Posterior cingulate gyrus (tissue), 11 donors: ENCODE results near the gene PHOX2B.
"Not testable (repeated sequence)": the region's sequence is repeated elsewhere in the genome, so short reads cannot be mapped to it uniquely, and the experiment has no call there.

Source experiments
- DNase-seq, 10 donors: peaks; one replicate each; pipeline versions ENCODE4 v3.0.0 to v3.0.0-alpha.2; 2020 to 2021; ENCODE audit warnings: mixed read lengths in 3 of 10
- intact Hi-C: fragments of 100-400 bp; cut with DNase I; formaldehyde crosslinking; loops from one replicate; pipeline ENCODE4 v1.15.1; 2023

PHOX2B gene

DNA sequence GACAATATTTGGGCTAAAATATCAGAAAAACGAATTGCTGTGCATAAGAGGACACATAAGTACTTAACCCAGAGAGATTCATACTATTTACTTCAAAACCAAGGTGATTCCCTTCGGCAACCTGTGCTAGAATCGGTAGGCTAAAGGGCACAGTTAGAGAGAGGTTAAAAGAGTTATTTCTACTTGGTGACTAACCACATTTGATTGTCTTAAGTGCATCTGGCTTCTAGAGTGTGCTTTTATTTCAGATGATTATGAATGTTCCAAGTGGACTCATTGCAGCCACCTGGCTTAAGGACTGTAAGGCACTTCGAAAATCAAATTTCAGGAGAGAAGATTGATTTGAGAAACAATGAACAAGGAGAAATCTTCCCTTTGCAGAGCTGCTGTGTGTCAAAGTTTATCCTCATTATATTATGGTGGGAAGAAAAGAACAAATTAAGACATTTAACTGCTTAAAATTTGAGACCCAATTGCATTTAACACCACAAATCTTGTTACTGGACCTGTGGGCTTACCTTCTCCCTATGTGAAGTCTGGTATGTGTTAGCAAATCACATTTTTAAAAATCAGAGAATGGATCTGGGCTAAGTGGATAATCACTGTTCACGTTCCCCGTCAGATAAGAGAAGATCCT lies 34.0 kb downstream of the PHOX2B start:
- intact Hi-C loops, result no loop called here

DNA sequence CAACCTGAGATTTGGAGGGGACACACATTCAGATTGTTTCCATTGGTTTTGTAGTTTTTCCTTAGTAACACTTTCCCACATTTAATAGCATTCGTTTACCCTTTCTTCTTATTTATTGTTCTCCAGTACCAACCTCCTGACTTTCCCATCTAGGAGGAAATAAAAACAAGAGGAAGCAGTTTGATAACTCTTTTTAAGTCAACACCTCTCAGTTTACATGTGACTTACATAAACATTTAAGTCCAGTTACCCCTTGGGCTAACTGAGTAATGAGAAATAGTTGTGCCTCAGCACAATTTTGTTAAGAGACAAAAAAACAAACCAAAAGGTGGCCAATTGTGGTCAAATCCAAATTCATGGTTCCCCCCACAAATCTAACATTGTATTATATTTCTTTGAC lies 34.8 kb downstream of the PHOX2B start:
- DNase-seq, result no peak
- intact Hi-C loops, result no loop called here

More for the DNA sequence above, 34.0 kb downstream of the PHOX2B start:
- no peak for DNase-seq

DNA sequence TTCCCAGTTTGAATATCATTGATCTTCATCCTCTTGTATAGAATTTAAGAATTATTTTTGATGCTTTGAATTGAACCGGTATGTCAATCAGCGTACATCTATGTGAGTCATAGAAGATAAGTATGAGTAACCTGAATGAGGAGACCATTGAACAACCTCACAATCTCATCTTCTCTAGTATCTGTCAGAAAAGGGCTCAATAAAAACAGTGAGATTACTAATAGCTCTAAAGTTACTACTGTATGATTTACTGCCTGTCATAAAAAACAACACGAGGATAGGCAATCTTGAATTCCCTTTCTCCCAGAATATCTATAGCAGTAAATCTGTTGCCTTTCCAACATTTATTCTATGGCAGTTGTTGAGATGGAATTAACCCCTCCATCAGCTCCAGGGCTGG lies 36.1 kb downstream of the PHOX2B start:
- DNase-seq, result no peak
- intact Hi-C loops, result no loop called here

DNA sequence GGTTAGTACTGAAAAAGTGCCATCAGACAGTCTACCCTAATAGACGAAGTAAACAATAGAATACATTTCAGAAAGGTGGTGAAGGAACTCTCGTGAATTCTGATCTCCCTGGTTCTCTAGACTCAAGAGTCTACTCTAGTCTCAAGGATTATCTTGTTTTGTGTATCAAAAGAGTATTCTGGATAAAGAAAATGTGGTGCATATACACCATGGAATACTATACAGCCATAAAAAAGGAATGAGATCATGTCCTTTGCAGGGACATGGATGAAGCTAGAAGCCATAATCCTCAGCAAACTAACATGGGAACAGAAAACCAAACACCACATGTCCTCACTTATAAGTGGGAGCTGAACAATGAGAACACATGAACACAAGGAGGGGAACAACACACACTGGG lies 36.9 kb downstream of the PHOX2B start:
- DNase-seq, result not testable (repeated sequence)

DNA sequence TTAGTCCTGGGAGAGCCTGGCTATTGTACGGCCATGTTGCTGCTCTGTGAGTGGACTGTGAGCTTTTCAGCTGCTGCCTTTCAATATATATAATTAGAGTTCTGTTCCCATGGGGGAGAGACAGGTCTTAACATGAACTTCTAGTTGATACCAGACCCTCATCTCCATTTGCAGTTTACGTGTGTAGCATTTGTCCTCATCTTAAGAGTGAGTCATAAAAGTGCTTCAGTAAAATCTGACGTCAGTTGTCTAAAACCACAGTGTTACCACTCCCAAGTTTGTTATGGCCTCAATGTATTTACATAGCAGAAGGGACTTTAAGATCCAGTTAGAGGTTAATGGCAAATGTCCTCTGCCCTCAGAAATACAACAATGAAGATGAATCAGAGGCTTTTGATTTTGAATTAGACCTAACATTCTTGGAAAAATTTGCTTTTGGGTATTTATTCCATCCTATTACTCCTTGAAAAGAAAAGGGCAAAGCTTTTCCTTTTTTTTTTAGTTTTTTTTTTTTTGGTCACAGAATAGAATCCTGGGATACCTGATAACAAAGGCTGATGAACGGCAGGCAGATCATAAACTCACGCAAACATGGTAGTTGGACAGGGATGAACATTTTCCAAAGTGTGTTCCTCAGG lies 38.6 kb downstream of the PHOX2B start:
- intact Hi-C loops, result no loop called here
- no peak for DNase-seq

More for the DNA sequence above, 36.9 kb downstream of the PHOX2B start:
- intact Hi-C loops, result not testable (repeated sequence)

DNA sequence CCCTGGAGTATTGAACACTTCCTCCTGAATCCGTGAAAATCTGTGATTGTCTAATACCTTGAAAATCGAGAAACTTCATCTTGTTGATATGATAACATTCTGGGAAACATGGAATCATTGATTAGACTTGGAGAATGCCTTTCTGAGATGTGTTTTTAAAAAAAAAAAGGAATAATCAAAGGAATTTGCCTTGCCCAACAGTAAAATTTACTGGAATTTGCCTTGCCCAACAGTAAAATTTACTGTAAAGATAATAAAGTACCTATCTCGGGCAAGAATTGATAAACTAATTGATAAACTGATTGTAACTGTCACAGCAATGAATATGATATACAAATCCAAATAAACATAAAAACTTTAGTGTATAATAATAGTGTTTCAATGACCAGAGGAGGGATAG lies 44.7 kb downstream of the PHOX2B start:
- intact Hi-C loops, result no loop called here
- DNase-seq, result no peak

DNA sequence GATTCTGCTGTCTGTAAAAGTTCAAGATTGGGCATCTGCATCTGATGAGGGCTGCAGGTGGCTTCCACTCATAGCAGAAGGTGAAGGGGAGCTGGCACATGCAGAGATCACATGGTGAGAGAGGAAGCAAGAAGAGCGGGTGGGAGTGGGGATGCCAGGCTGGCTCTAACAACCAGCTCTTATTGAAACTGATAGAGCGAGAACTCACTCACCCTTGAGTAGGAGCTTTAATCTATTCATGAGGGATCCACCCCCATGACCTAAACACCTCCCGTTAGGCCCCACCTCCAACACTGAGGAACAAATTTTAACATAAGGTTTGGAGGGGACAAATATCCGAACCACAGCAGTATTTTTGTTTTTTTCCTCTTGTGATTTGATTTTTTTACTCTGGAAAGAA lies 45.8 kb downstream of the PHOX2B start:
- intact Hi-C loops, result no loop called here
- no peak for DNase-seq

DNA sequence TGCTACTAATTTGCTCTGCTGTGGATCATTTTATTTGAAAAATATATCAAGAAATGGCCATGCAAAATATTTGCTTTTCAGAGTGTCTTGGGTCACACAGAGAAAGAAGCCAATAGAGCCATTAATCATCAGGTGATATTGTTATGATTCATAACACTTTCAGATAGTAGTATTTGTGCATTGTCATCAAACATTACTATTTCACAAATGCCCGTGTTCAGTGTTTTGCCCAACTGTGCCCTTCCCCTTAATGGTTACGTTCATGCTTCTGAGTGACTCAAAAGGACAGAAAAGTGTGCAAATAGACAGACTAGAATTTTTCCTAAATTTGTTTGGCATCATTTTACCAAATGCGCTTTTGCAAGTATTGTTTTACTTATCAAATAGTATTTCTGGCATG lies 46.5 kb downstream of the PHOX2B start:
- intact Hi-C loops, result no loop called here
- no peak for DNase-seq

DNA sequence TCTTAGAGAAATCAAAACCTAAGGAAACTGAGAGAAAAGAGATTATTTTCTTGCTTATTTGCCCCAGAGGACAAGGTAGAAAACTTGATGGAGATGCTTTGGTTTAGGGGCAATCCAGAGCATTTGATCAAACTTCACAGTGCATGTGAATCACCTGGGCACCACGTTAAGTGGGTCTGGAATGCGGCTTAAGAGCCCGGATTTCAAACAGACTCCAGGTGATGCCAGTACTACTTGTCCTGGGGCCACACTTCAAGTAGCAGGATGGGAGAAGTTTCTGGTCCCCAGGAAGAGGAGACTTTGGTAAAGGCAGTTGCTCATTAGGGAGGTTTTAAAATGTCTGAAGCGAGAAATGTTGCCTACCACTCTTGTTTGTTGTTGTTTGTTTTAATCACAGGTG lies 51.8 kb downstream of the PHOX2B start:
- intact Hi-C loops, result no loop called here
- no peak for DNase-seq

DNA sequence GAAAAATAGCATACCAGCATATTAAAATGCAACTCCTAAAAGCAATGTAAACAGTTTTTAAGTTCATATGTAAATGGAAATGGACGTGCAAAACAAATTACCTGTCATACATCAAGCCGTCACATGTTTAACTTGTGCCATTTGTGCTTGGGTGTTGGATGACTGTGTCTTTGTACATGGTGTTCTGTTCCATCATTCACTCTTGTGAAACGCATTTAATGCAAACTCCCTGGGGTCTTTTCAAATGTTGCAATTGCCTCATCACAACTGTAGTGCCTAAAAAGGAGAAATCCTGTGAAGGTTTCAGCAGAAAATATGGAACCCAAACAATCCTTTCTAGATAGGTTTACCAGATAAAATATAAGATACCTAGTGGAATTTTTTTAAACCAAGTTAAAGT lies 52.4 kb downstream of the PHOX2B start:
- intact Hi-C loops, result no loop called here

More for the DNA sequence above, 52.4 kb downstream of the PHOX2B start:
- DNase-seq, result no peak
